Spinal cord (tissue), 10 donors: ENCODE measurements around the gene ITCH. TPM values are rescaled to one million over a fixed set of nuclear protein-coding genes. Genes with fewer than 3 reads are reported as not detected.
"Not testable (repeated sequence)": the region's sequence is repeated elsewhere in the genome, so short reads cannot be mapped to it uniquely, and the experiment has no call there.

Experiments used
- DNase-seq, 6 donors: peaks; one replicate each; pipeline versions ENCODE4 v3.0.0 to v3.0.0-alpha.2; 2013 to 2015; ENCODE audit warnings: low spot score in 6 of 6, low read depth in 4 of 6
- H3K27ac ChIP-seq: one replicate; pipeline ENCODE4 v1.5.1; 2013; ENCODE audit warnings: low read depth, low read length, control low read depth
- H3K27me3 ChIP-seq: one replicate; pipeline ENCODE4 v1.6.1; 2013; ENCODE audit warnings: low read length; ENCODE audit not compliant: control insufficient read depth, insufficient read depth
- H3K36me3 ChIP-seq: one replicate; pipeline ENCODE4 v1.6.1; 2013; ENCODE audit warnings: low read length; ENCODE audit not compliant: control insufficient read depth, insufficient read depth
- H3K4me1 ChIP-seq: one replicate; pipeline ENCODE4 v1.6.1; 2013; ENCODE audit warnings: low read length; ENCODE audit not compliant: control insufficient read depth, insufficient read depth
- H3K4me3 ChIP-seq: one replicate; pipeline ENCODE4 v1.5.1; 2013; ENCODE audit warnings: low read depth, low read length, control low read depth
- H3K9me3 ChIP-seq: one replicate; pipeline ENCODE4 v1.6.1; 2013; ENCODE audit warnings: low read length; ENCODE audit not compliant: control insufficient read depth, insufficient read depth
- WGBS: methylation state at CpG from one replicate; pipeline ENCODE4 v1.1.5; 2013; ENCODE audit warnings: missing lambda C conversion rate; ENCODE audit not compliant: insufficient coverage; 5-methylcytosine and 5-hydroxymethylcytosine counted together
- long read RNA-seq, 4 donors: transcript quantifications; one replicate each; lab custom pipeline, GENCODE V29; 2026
- polyA plus RNA-seq, 2 donors: library from polyadenylated mRNA; unstranded; fragments of 120-200 nt; gene quantifications; one replicate each; pipeline ENCODE4 v1.2.1, GENCODE V29; 2013; ENCODE audit not compliant: insufficient read length in 2 of 2
- total RNA-seq, 2 donors: library from RNA; depleted of rRNA in 1 of 2; stranded (reverse); fragments of 120-200 nt in 1 of 2; fragments of >200 nt in 1 of 2; gene quantifications; one replicate each; pipeline versions ENCODE4 v1.2.3 to v1.2.4, GENCODE V29; 2013 to 2014
- donor health status: healthy.

Gene ITCH
- total RNA-seq (10 to 100 TPM; 63.7 to 88.5 TPM), polyA plus RNA-seq (10 to 100 TPM; 25.3 to 29.7 TPM)
- long read RNA-seq, donor 1, partial matches to known transcripts, result 18 of 18 reads
- long read RNA-seq, donor 1, other reads (novel, unspliced or antisense), result 0 of 18 reads
- long read RNA-seq, donor 2, result 0 reads
- long read RNA-seq, donor 3, result 0 reads
- long read RNA-seq, donor 4, full-length matches to known transcripts, result 3 of 3 reads
- long read RNA-seq, donor 4, partial matches to known transcripts, result 0 of 3 reads
- long read RNA-seq, donor 4, other reads (novel, unspliced or antisense), result 0 of 3 reads

DNA sequence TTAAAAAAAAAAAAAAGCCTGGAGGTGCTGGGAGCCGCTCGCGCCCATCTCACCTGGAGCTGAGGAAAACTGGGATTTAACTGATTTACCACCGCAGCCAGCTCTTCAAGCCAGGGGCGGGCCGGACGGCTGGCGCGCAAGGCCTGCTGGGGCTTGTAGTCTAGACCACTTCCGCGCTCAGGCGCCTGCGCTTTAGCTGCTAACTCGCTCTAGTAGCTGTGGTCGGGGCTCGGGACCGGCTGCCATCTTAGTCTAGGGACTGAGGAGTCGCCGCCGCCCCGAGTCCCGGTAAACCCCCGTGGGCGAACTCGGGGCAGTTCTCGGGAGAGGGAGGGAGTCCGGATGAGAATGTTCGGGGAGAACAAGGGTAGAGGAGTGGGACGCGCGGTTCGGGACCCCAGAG, at the start of gene ITCH:
ITCH (plus strand) TSS at position 212 of the 403 bp plus-strand sequence. CDS start 30,539 bp downstream, outside the sequence.
- DNase-seq, result peak; percentile 79 to 98 (median 90)
- H3K4me3 ChIP-seq, result peak within 1 kb of the TSS; percentile 94
- H3K36me3 ChIP-seq, result peaks cover 5% of the 10 kb centered on the region
- no peaks in the 10 kb centered on the region for H3K27me3 ChIP-seq
- WGBS, result 0% methylated on average over 32 of the region's 32 CpGs
- peak within 1 kb of the TSS; percentile 95 for H3K27ac ChIP-seq
- no peaks in the 10 kb centered on the region for H3K9me3 ChIP-seq
- peaks cover 17% of the 10 kb centered on the region for H3K4me1 ChIP-seq

DNA sequence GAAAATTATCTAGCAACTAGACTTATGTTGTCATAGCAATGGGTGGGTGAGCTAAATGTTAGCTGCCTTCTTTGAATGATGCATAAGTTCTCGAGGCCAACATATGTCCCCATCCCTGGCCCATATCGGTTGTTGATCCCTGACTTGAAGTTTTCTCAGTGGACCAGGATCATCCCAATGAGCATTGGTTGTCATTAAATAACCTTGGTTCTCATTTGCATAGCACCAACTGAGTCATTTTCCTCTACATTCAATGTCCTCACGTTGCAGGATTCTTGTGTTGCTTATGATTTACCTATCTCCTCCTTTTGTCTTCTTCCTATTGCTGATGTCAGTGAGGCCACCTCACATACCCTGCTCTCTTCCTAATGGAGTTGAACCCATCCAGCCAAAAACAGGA, 47.8 kb upstream of the ITCH start:
- Histone ChIP-seq H3K9me3 (no peaks in the 10 kb centered on the region), H3K4me1 (peaks cover 18% of the 10 kb centered on the region), H3K36me3 (no peaks in the 10 kb centered on the region), H3K27me3 (peaks cover 12% of the 10 kb centered on the region), H3K27ac (no peak overlapping the region), H3K4me3 (no peak overlapping the region)
- WGBS, result 100% methylated on average over 2 of the region's 3 CpGs
- DNase-seq, result no peak

DNA sequence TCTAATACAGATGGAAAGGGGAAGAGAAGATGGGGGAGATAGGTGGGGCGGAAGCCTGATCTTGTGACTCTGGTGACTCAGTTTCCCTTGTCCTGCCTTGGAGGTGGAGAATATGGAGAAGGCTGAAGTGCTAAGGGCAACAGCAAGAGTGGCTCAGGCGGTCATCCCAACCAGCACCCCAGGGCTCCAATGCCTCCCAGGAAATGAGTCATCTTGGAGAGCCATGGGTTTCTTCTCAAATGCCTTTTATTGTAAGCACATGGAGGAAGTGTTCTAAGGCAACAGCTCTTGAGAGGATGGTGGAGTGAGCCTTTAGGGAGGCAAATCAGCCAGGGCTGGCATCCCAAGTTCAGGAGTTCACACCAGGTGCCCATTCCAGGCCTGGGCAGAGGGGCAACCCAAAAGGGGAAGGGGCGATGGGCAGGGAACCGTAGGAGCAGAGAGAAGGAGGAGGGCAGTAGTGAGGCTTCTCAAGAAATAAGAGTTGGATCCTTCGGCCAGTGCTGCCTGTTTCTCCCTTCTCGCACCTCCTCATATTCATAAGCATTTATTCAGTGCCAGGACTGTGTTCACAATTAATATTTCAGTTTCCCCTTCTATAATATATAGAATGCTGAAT, 46.8 kb upstream of the ITCH start:
- no peak overlapping the region for H3K4me3 ChIP-seq
- H3K36me3 ChIP-seq, result no peaks in the 10 kb centered on the region
- peaks cover 11% of the 10 kb centered on the region for H3K27me3 ChIP-seq
- WGBS, result 100% methylated on average over 1 of the region's 6 CpGs
- peaks cover 17% of the 10 kb centered on the region for H3K4me1 ChIP-seq
- H3K9me3 ChIP-seq, result no peaks in the 10 kb centered on the region
- no peak overlapping the region for H3K27ac ChIP-seq
- DNase-seq, result no peak

DNA sequence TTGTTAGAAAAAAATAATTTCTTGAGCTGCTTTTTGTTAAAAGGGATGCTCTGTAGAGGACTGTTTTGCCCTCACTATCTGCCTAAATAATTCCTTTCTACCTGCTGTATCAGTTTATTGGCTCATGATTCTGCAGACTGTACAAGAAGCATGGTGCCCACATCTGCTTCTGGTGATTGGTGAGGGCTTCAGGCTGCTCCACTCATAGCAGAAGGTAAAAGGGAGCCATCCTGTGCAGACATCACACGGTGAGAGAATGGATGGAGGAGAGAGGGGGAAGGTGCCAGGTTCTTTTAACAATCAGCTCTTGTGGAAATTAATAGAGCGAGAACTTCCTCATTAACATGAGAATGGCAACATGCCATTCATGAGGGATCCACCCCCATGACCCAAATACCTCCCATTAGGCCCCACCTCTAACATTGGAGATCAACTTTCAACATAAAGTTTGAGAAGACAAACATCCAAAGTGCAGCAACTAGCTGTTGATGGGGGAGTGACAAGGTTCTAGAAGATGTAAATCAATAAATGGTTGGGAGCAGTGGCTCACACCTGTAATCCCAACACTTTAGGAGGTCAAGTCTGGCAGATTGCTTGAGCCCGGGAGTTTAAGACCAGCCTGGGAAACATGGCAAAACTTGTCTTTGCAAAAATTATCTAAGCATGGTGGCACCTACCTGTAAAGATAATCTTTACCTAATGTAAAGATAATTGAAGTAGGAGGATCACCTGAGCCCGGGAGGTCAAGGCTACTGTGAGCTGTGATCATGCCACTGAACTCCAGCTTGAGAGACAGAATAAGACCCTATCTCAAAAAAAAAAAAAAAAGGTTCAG, 44.2 kb upstream of the ITCH start:
- Histone ChIP-seq H3K27ac (no peak overlapping the region), H3K36me3 (no peaks in the 10 kb centered on the region), H3K4me1 (no peaks in the 10 kb centered on the region), H3K9me3 (no peaks in the 10 kb centered on the region), H3K27me3 (no peaks in the 10 kb centered on the region), H3K4me3 (no peak overlapping the region)
- WGBS, result 17% methylated on average over 1 of the region's 4 CpGs
- no peak for DNase-seq

DNA sequence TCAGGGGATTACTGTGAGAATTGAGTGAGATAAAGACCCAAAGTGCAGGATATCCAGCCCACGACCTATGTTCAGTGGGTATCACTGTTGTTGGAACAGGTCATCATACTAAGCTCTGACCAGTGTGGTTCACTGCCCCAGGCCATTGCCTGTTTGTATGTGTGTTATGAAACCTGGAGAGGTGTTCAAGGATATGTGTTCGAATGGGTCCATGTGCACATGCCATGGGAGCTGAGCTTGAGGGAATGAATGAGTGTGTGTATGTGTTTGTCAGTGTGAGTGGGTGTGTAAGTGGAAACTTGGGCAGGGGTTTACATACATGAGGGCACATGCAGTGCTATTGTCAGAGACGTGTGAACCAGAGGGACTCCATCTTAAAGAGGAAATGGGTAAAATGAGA, 42.2 kb upstream of the ITCH start:
- WGBS, result 68% methylated on average over 3 of the region's 3 CpGs
- Histone ChIP-seq H3K9me3 (no peaks in the 10 kb centered on the region), H3K4me3 (no peak overlapping the region), H3K4me1 (no peaks in the 10 kb centered on the region), H3K36me3 (no peaks in the 10 kb centered on the region), H3K27me3 (no peaks in the 10 kb centered on the region), H3K27ac (no peak overlapping the region)
- DNase-seq, result no peak

DNA sequence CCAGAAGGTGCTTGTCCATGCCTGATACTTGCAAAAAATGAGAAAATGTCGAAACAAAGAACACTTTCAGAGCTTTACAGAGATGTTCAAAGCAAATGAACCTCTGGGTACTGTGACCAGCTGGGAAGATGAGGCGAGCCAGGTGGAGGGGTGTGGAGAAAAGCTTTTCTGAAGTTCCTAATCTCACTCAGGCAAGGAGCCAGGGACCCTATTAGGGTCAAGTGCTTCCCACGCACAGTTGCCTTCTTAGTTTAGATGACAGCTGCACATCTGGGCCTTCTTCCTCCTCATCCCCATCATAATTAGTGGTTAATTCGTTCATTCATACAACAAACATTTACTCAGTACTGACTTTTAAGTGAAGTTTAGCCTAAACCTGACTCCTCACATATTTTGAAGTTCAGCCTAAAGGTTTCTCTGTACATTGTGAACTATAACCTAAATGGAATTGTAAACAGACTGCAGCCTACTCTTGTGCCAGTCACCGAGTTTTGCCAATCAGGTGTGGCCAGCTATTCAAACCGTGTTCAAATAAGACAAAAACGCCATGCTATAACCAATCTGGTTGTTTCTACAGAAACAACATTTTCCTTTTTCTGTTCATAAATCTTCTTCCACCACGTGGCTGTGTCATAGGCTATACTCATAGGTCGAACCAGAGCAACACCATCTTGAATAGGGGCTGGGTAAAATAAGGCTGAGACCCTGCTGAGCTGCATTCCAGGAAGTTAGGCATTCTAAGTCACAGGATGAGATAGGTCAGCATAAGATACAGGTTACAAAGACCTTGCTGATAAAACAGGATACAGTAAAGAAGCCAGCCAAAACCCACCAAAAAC, 40.6 kb upstream of the ITCH start:
- H3K27me3 ChIP-seq, result no peaks in the 10 kb centered on the region
- WGBS, result 79% methylated on average over 6 of the region's 9 CpGs
- no peaks in the 10 kb centered on the region for H3K9me3 ChIP-seq
- DNase-seq, result no peak
- H3K4me3 ChIP-seq, result no peak overlapping the region
- no peak overlapping the region for H3K27ac ChIP-seq
- H3K4me1 ChIP-seq, result no peaks in the 10 kb centered on the region
- no peaks in the 10 kb centered on the region for H3K36me3 ChIP-seq

DNA sequence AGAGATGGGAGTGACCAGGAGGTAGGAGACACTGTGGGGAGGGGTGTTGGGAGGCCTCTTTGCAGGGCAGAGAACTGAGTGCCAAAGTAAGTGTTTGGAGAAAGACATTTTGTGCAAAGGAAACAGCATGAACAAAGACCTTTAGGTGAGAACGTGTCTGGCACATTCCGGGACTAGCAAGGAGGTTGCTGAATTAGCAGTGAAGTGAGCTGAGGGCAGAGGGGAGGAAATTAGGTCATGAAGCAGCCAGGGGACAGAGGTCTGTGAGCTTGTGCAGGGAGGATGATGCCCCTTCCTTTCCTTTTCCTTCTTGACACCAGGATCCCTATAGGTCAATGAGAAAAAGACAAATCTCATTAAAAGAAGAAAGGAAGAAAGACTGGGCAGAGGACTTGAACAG, 38.5 kb upstream of the ITCH start:
- Histone ChIP-seq H3K9me3 (no peaks in the 10 kb centered on the region), H3K4me1 (no peaks in the 10 kb centered on the region), H3K4me3 (no peak overlapping the region), H3K27me3 (no peaks in the 10 kb centered on the region), H3K27ac (no peak overlapping the region), H3K36me3 (no peaks in the 10 kb centered on the region)
- WGBS, result 28% methylated on average over 2 of the region's 2 CpGs
- peak in 1 of 6 donors; percentile 11 for DNase-seq

DNA sequence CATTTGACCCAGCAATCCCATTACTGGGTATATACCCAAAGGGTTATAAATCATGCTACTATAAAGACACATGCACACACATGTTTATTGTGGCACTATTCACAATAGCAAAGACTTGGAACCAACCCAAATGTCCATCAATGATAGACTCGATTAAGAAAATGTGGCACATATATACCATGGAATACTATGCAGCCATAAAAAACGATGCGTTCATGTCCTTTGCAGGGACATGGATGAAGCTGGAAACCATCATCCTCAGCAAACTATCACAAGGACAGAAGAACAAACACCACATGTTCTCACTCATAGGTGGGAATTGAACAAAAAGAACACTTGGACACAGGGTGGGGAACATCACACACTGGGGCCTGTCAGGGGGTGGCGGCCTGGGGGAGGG, 34.9 kb upstream of the ITCH start:
- not testable (repeated sequence) for H3K4me3 ChIP-seq, H3K36me3 ChIP-seq, DNase-seq, H3K9me3 ChIP-seq, H3K27ac ChIP-seq, H3K4me1 ChIP-seq, H3K27me3 ChIP-seq
- 80% methylated on average over 1 of the region's 4 CpGs for WGBS
